Gastroesophageal sphincter (tissue), 4 donors: ENCODE results near the gene CBARP. TPM values are rescaled to one million over a fixed set of nuclear protein-coding genes. Genes with fewer than 3 reads are reported as not detected.

Source experiments
- ATAC-seq: fragments of 150-250 bp; one replicate; pipeline ENCODE4 v1.9.1; 2016; ENCODE audit warnings: mild to moderate bottlenecking, moderate library complexity
- H3K27ac ChIP-seq, 4 donors: fragments of 200-600 bp; sonication (generic) in 3 of 4; 1 replicate in 3 of 4; 2 replicates in 1 of 4; pipeline ENCODE4 v1.5.1; 2016 to 2019
- H3K27me3 ChIP-seq: fragments of 200-600 bp; sonication (generic); one replicate; pipeline ENCODE4 v1.5.1; 2019
- H3K36me3 ChIP-seq, 2 donors: fragments of 200-600 bp; sonication (generic); one replicate each; pipeline ENCODE4 v1.5.1; 2019; ENCODE audit warnings: control low read depth in 1 of 2
- H3K4me1 ChIP-seq, 3 donors: fragments of 200-600 bp; sonication (generic); 1 replicate in 2 of 3; 2 replicates in 1 of 3; pipeline ENCODE4 v1.5.1; 2016 to 2019; ENCODE audit warnings: control low read depth in 2 of 3
- H3K4me3 ChIP-seq, 2 donors: fragments of 200-600 bp; sonication (generic); one replicate each; pipeline ENCODE4 v1.5.1; 2019; ENCODE audit warnings: mild to moderate bottlenecking in 1 of 2, moderate library complexity in 1 of 2
- H3K9me3 ChIP-seq, 3 donors: fragments of 200-600 bp; sonication (generic); one replicate each; pipeline ENCODE4 v1.5.1; 2017 to 2019; ENCODE audit warnings: control low read depth in 2 of 3
- CTCF ChIP-seq, 4 experiments: fragments of 200-600 bp in 2 of 4; fragments of 450-650 bp in 2 of 4; sonication (generic) in 1 of 4; IDR thresholded peaks; one replicate each; pipeline ENCODE4 v1.5.1; 2017 to 2019; ENCODE audit warnings: antibody characterized with exemption in 4 of 4, mild to moderate bottlenecking in 2 of 4, moderate library complexity in 2 of 4
- EP300 ChIP-seq: sonication (generic); formaldehyde crosslinking; IDR thresholded peaks from one replicate; pipeline ENCODE4 v1.6.1; 2017; ENCODE audit warnings: antibody characterized with exemption, mild to moderate bottlenecking
- POLR2A ChIP-seq, 2 donors: fragments of 450-650 bp; IDR thresholded peaks; one replicate each; pipeline ENCODE4 v1.6.1; 2017; ENCODE audit warnings: antibody characterized with exemption in 2 of 2, mild to moderate bottlenecking in 2 of 2, moderate library complexity in 1 of 2
- POLR2AphosphoS5 ChIP-seq: sonication (generic); formaldehyde crosslinking; IDR thresholded peaks from one replicate; pipeline ENCODE4 v1.6.1; 2017; ENCODE audit warnings: antibody characterized with exemption
- WGBS, 2 donors: methylation state at CpG; one replicate each; pipeline ENCODE4 v1.1.5; 2018; ENCODE audit warnings: low coverage in 1 of 2; 5-methylcytosine and 5-hydroxymethylcytosine counted together
- total RNA-seq, 4 donors: library from RNA; depleted of rRNA; stranded (reverse); fragments of >200 nt; gene quantifications; one replicate each; pipeline ENCODE4 v1.1.0, GENCODE V29; 2016

The CBARP gene
- total RNA-seq, 4 donors from 2014 or later, result 0.13 to 0.73 (median 0.49) TPM; not detected in 1

- Histone ChIP-seq H3K27ac (peak overlapping the region; percentile 45 to 100 (median 94)), H3K9me3 (no peaks in the 10 kb centered on the region), H3K36me3 (peaks cover 0 to 6% of the 10 kb centered on the region in 2 donors), H3K4me1 (peaks cover 4 to 85% (median 65%) of the 10 kb centered on the region in 3 donors), H3K27me3 (no peaks in the 10 kb centered on the region), H3K4me3 (peak overlapping the region; percentile 19 to 62)
- peak; percentile 38 for ATAC-seq
- TF ChIP-seq CTCF (IDR thresholded peaks at IDR 0.05) (peak in 1 of 4 experiments; percentile 15), POLR2A (IDR thresholded peaks at IDR 0.05) (no peak), EP300 (no peak), POLR2AphosphoS5 (peak; percentile 62)
- 0 to 11% methylated on average over 4 to 10 of the region's 84 CpGs for WGBS, 2 donors
Observed at GRCh38 chr19:1266129-1266915, 28.5 kb upstream of the CBARP start.

- H3K4me3 ChIP-seq, result peak overlapping the region in 1 of 2 donors; percentile 62
- H3K27ac ChIP-seq, result peak overlapping the region; percentile 45 to 100 (median 94)
- 8% methylated on average over 10 of the region's 28 CpGs; no CpG with 5 or more reads in 1 of the 2 donors for WGBS, 2 donors
- ATAC-seq, result peak; percentile 5
- H3K27me3 ChIP-seq, result no peaks in the 10 kb centered on the region
- no peaks in the 10 kb centered on the region for H3K36me3 ChIP-seq
- H3K9me3 ChIP-seq, result no peaks in the 10 kb centered on the region
- H3K4me1 ChIP-seq, result peaks cover 4 to 83% (median 60%) of the 10 kb centered on the region in 3 donors
- TF ChIP-seq POLR2A (IDR thresholded peaks at IDR 0.05) (no peak), POLR2AphosphoS5 (peak; percentile 45)
Observed at GRCh38 chr19:1265615-1266128, 27.9 kb upstream of the CBARP start.

DNA sequence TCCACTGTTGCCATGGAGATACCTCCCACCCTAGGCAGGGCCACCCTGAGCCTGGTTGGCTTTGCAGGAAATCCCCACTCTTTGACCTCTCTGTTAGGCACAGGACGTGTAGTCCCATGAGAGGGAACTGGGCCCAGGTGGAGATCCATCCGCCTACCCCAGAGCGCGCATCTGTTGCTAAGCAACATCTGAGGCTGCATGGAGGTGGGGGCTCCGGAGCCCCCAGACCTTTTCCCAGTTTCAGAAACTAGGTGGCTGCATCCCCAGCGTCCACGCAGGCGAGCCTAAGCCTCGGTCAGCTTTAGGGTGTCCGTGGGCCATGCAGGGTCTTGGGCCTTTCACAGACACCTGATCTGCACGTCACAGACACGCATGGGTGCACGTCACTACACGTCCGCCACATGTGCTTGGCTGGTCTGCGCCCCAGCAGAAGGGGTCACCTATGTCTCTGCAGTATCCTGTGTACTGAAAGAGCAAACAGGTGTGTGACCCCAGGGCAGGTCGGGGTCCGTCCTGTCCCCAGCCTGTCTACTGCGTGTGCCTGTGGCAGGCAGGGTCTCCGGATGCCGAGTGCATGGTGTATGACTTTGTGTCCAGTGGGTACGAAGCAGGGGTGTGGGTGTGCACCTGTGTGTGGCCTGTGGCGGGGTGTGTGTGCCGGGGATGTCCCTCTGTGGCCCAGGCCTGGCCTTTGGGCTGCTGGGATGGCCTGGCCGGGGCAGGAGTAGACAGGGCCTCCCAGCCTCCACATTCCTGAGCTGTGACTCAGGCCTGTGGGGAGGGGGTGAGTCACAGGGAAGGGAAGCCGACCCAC, 27.2 kb upstream of the CBARP start:
- H3K4me1 ChIP-seq, result peaks cover 4 to 83% (median 60%) of the 10 kb centered on the region in 3 donors
- no peaks in the 10 kb centered on the region for H3K27me3 ChIP-seq
- no peaks in the 10 kb centered on the region for H3K9me3 ChIP-seq
- H3K27ac ChIP-seq, result peak overlapping the region; percentile 45 to 100 (median 94)
- no peaks in the 10 kb centered on the region for H3K36me3 ChIP-seq
- TF ChIP-seq CTCF (IDR thresholded peaks at IDR 0.05) (no peak), POLR2AphosphoS5 (peak; percentile 7)
- WGBS, 2 donors, result no CpG with 5 or more reads among the region's 26 CpGs
- H3K4me3 ChIP-seq, result peak overlapping the region in 1 of 2 donors; percentile 62
- ATAC-seq, result peak; percentile 20

DNA sequence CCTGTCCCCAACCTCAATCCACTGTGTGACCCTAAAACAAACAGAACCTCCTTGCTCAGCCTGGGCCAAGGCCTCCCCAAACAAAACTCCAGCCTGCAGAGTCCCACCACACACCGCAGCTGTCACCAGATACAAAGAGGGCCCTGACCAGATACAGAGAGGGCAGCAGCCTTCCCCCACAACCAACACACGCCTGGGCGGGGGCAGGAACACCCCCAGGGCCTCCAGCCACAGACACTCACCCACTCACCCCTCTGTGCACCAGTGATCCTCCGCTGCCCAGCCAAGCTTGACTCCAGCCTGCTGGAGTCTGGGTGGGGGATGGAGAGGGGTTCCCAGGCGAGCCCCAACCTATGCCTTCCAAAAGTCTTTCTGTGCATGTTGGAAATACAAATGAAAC, 25.4 kb upstream of the CBARP start:
- no peaks in the 10 kb centered on the region for H3K9me3 ChIP-seq
- peaks cover 4 to 89% (median 70%) of the 10 kb centered on the region in 3 donors for H3K4me1 ChIP-seq
- H3K4me3 ChIP-seq, result no peak overlapping the region
- peaks cover 0 to 2% of the 10 kb centered on the region in 2 donors for H3K36me3 ChIP-seq
- no peak for ATAC-seq
- whole genome bisulfite sequencing, 2 donors, result 83% methylated on average over 1 of the region's 5 CpGs; no CpG with 5 or more reads in 1 of the 2 donors
- TF ChIP-seq EP300 (no peak), POLR2AphosphoS5 (no peak), POLR2A (IDR thresholded peaks at IDR 0.05) (no peak)
- peak overlapping the region in 3 of 4 donors; percentile 89 to 100 (median 99) for H3K27ac ChIP-seq
- H3K27me3 ChIP-seq, result no peaks in the 10 kb centered on the region

- 42 to 60% methylated on average over 1 to 6 of the region's 21 CpGs for WGBS, 2 donors
- Histone ChIP-seq H3K4me1 (peaks cover 4 to 89% (median 69%) of the 10 kb centered on the region in 3 donors), H3K36me3 (peaks cover 0 to 7% of the 10 kb centered on the region in 2 donors), H3K9me3 (no peaks in the 10 kb centered on the region), H3K4me3 (no peak overlapping the region), H3K27me3 (no peaks in the 10 kb centered on the region), H3K27ac (peak overlapping the region; percentile 74 to 100 (median 94))
- no peak for TF ChIP-seq POLR2AphosphoS5
- TF ChIP-seq EP300, result no peak
- TF ChIP-seq POLR2A (IDR thresholded peaks at IDR 0.05), result no peak
- TF ChIP-seq CTCF (IDR thresholded peaks at IDR 0.05), result no peak
- ATAC-seq, result no peak
Observed at GRCh38 chr19:1262623-1263123, 24.9 kb upstream of the CBARP start.
